ENCODE measurements around the gene PDE6A.

PDE6A gene

DNA sequence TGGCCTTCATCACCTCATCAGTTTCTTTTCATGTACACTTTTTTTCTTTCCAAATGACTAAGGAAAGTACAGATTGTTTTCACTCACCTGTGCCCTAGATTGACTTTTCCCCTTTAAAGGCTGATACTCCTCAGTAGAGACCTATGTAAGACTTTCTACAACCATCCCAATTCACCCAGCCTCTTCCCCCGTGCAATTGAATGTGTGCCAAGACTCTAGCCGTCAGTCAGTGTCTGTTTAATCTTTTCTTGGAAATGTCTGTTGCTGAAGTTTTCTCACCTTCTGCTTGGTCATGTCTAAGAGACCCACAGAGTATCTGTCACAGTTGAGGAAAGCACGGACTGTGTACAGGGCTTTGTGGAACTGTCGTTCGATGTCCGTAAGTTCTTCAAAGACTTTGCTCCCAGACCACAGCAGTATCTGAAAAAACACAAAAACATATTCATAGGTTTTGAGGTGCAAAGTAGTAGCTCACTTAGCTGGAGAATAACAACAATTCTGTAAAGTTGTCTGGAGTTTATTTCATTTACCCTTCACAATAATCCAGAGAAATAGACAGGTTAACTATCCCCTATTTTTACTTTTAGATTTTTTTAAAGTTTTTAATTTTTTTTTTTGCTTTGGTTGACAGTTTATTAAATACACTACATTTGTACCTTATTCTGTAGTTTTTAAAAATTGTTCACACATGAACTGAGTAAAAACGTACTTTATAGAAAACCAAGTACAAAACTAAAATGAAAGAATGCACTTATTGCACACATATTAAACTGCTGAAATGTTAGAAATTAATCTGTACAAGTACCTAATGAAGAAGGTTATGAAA, 13.6 kb downstream of the PDE6A start:
- DNase-seq (ENCODE audit: low spot score): no peak

DNA sequence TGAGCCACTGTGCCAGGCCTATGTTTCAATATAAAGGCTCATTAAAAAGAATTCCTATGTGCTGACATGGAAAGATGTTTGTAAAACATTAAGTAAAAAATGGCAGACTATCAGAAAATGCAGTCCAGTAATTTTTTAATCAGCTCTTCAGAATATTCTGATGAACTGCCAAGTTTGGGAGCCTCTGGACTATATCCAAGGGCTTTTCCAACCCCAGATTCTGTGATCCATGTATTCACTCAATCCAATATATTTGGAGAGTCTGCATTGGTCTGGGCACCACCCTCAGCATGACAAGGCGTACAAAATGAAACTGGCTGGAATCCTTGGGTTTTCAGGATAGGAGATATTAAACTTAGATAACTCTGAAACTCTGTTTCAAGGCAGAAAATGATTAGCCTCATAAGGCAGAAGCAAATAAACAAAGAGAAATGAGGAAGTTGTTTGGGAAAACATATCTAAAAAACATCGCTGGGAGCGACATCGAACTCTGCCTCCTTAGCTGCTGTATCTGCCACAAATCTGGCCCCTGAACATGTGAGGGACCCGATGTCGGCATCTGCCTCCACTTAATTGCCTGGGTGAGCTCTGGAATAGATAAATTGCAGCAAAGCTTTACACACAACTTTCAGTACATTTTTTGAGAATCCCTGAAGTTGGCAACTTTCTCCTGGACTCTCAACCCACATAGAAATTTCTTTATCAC, 14.4 kb downstream of the PDE6A start:
- no peak for DNase-seq (ENCODE audit: low spot score)

DNA sequence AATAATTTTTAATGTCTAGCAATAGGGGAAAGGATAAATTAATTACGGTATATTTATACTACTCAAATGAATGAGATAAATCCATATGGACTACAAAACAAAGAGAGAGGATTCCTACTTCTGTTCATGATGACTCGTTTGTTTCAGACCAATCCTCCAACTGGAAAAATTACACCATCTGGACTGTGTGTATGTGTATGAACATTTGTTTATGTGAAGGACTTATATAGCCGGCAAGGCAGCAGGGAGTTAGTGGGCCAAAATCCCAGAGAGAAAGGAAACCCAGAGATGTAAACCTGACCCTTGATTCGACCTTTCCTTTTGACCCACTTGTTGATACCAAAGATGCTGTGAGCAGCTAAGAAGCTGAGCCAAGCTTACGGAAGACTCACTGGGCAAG, 20.1 kb downstream of the PDE6A start:
- DNase-seq (ENCODE audit: low spot score): no peak

DNA sequence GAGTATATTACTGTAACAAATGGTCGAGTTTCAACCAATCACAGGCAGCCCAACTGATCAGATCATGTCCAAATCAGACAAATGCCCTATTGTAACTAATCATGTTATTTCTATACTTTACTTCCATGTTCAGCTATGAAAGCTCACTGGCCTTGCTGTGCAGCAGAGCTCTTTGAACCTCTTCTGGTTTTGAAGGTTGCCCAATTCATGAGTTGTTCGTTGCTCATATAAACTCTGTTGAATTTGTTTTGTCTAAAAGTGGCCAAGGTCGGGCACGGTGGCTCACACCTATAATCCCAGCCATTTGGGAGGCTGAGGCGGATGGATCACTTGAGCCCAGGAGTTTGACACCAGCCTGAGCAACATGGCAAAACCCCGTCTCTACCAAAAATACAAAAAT, 21.6 kb downstream of the PDE6A start:
- DNase-seq (ENCODE audit: low spot score): no peak

DNA sequence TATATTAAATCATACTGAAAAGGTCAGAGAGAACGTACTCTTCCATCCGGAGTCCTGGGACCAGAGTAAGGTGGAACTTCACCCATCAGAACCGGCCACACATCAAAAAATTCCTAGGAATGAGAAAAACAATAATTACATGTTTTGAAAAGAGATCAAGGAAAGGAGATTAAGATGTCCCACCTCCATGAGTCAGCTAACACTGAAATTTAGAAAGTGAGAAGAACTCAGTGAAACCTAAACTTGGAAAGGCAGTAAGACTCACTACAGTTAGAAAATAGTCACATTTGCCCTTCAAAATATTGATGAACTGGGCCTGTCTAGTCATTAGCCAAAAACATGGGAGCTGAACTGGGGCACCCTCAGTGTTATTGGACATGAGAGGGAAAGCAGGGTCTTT, 23.0 kb downstream of the PDE6A start:
- DNase-seq (ENCODE audit: low spot score): no peak

DNA sequence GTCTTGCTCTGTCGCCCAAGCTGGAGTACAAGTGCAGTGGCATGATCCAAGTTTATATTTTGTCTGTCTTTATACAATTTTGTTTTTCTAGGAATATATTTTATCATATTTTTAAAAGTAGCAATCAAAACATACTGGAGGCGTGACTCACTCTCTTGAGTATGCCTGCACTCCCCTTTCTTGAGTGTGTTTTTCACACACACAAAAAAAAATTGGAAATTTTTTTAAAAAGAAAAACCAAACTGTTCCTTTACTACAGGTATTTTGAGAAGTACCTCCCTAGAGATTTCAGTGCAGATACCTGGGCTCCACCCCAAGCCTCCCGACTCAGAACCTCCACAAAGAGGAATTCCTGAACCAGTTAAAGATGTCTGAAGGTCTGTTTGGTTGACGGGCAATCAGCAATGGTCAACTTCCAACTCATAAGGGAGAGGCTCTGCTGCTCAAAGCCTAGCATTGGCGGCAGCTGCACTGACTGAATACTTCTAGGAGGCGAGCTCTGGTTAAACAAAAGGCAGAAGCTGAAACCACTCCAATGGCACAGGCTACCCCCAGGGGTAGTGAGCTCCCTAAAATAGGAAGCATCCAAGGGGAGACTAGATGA, 27.4 kb downstream of the PDE6A start:
- DNase-seq (ENCODE audit: low spot score): no peak

DNA sequence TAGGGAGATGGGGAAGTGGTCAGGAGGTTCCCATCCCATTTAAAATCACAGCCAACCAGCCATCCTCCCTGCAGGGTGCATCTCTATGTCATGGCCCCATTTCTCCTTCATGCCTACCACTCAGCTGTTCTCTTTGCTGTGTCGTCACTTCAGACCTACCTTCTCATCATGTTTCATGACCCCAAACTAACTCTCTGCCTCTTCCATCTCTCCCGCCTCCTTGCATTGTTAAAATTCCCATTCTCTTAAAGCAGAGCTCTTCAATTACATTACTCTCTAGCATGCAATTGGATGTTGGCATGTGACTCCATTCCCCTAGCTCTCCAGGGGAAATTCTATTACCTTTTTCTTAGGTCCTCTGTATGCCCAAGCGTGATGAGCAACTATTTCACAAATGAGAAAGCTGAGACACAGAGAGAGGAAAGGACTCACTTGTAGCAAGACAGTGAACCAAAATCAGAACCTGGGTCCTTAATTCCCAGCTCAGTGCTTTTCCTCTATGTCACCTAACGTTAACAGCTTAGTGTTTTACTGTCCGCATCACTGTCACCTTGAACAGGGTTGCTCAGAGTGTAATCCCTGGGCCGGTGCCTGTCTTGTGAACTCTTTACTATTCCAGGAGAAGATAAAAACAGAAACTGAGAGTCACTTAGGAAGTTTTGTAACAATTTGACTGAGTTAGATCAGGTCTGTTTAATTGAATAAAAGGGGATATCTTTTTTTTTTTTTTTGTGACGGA, 28.1 kb downstream of the PDE6A start:
- no peak for DNase-seq (ENCODE audit: low spot score)

DNA sequence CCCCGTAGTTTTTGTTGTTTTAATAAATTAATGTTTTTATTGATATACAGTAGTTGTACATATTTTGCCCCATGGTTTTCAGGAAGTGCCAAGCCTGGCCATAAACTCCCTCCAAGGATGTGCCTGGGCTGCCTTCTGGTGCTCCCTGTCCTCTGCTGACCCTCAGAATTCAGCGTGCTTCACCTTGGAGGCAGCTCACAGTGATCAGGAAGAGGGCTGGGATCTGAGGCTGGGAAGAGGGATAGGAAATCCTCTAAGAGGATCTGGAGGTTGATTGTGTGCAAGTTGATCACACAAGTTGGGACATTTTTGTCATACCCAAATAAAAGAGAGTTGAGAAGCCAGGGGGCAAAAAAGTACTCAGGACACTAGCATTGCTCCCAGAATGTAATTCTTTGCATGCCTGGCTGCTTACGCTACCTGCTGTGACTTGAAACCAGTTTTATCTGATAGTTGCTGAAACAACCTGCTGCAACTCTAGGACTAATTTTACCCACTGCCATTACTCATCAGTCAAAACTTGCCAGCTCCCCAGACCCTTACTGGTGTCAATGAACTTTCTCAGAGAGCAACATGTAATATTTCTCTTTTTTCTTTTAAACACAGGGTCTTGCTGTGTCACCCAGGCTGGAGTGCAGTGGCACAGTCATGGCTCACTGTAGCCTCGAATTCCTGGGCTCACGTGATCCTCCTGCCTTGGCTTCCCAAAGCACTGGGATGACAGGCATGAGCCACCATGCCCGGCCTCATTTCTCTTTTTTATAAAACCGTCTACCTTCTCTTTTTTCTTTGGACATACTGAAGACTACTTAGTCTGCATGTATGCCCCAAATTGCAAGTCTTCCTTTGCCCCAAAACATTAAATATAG, 29.0 kb downstream of the PDE6A start:
- DNase-seq (ENCODE audit: low spot score): no peak

DNA sequence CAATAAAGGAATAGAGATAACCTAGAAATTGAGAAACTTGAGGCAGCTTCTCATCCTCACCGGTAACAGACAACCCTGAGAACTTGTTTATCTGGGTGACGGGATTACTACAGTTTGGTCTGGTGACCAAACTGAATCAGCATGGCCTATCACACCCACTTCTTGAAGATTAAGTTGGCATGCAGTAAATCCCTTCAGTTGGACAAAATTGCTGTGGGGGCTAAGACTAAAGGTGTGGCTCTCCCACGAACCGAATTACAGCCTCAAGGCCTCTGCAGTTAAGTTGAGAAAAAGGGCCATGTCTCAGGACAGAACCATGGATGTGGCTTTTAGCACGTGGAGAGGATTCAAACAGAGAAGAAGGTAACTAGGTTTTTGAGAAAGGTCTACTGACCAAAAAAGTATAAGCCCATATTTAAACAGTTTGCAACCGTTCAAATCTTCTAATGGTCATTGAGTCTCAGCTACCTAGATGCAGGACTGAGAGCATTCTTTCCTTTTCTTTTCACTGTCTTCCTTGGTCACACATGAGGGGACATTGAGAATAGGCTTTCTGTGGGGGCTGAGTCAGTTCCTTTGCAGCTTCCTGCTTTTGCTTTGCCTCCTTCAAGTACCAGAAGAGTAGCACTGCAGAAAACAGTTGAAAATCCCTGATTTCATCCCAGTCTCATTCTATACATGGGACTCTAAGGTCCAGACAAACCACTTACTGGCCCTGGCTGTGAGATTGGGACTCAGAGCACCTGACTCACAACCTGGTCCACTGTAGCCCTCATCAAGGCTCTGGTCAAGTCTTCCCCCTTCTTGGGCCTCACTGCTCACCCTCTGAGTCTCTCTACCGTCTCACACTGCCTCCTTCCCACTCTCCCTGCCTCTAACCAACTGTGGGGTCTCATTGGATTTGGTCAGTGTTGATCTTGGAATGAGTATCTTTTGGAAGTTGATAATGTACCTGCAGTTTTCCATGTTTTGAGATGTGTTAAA, 30.9 kb downstream of the PDE6A start:
- DNase-seq (ENCODE audit: low spot score): no peak

DNA sequence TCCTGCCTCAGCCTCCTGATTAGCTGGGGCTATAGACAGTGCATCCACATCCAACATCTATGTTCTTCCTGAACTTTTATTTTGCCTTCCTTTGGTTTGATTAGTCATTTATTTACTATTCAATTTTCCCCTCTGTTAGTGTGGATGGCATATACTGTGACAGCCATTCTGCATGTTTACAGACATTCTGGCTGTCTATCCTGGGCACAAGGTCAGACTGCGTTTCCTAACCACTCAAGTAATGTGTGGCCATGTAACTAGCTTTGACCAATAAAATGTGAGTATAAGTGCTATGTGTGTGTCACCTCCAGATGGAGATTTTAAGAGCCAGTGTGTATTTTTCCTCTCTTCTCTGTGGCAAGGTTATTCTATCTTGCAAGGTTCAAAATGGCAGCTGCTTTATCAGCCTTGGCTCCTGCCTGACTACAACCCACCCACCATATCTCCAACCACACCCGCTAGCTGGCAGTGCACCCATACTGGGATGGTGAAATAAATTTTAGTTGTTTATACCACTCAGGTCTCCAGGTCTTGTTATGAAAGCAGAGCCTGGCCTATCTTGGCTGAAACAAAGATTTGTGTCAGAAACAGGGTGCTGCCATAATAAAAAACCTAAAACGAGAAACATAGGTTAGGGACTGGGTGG, 32.2 kb downstream of the PDE6A start:
- no peak for DNase-seq (ENCODE audit: low spot score)

DNA sequence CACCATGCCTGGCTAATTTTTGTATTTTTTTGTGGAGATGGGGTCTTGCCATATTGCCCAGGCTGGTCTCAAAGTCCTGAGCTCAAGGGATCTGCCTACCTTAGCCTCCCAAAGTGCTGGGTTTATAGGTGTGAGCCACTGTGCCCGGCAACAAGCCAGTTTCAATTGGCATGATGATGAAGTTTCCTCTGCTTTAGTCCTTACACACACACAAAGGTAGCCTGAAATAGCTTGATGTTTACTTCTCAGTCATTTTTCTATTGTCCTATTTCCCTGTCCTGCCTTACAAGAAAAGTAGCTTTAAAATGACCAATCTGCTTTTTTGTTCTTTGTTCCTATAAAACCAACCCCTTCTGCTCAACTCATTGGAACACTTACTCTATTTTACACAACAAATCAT, 33.6 kb downstream of the PDE6A start:
- no peak for DNase-seq (ENCODE audit: low spot score)

DNA sequence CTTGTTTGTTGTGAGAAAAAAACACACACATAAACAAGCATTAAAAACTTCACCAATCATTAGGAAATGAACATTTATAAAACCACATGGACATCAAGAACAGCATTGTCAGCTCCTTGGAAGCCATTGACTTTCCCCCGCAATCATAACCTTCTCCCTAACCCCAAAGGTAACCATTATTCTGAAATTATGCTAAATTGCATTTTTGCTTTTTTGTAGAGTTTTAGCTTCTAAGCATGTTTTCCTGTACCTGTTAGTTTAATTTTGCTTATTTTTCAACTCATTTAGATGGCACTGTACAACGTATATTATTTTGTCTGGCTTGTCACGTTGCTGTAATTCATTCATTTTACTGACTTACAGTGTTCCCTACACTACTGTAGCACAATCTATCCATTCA, 36.8 kb downstream of the PDE6A start:
- DNase-seq (ENCODE audit: low spot score): no peak

DNA sequence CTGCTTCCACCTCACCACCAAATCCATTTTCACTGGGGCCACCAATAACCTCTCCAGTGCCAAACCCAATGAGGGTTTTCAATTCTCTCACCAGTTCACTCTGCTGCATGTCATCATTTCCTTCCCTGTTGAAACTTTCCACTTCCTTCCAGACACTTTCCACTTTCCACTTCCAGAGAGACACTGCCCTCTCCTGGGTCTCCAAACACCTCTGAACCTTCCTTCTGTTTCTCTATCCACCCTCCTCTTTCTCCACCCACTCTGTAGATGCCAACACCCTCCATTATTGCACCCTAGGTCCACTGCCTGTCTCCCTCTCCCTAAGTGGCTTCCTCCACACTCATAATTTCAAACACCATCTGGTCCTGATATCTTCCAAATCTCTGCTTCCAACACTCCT, 39.6 kb downstream of the PDE6A start:
- DNase-seq (ENCODE audit: low spot score): no peak

DNA sequence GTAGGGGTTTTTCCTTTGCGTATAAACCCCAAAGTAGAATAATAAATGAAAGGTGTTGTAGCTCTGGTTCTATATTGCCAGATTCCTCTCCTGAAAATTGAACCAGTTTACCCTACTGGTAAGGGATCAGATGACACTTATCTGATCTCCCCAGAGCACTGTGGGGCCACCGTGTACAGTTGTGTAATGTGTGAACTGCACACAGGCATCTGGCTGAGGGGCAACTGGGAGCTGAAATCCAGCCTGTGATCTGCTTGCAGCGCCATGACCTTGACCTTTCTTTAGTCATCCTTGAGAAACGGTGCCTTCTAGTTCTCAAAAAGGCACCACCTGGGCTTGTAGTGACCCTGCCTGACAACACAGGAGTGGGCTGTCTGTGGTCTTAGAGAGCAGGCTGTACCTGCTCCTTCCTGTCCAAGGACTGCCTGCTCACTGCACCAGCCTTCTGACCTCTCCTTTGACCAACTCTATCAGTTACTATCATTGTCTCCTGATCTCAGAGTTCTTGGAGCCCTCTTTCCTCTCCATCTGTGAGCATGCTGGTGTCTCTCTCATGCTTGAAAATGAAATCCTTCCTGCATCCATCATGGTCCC, 40.2 kb downstream of the PDE6A start:
- no peak for DNase-seq (ENCODE audit: low spot score)

DNA sequence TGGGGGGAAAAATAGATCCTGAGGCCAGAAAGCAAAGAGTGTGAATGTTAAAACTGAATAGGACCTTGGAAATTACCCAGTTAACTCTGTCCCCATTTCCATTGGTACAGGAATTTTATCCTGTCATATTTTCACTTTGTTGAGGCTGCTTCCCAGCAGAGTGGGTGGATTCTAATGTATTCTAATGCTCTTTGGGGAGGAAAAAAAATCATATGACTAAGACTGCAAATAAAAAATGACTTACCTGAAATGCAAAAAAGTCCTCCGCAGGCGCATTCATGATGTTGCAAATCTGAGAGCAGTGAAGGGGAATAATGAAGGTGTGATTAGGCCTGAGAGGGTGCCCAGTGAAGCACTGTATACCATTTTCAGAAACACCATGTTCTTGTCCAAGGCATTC, 41.2 kb downstream of the PDE6A start:
- DNase-seq (ENCODE audit: low spot score): no peak

DNA sequence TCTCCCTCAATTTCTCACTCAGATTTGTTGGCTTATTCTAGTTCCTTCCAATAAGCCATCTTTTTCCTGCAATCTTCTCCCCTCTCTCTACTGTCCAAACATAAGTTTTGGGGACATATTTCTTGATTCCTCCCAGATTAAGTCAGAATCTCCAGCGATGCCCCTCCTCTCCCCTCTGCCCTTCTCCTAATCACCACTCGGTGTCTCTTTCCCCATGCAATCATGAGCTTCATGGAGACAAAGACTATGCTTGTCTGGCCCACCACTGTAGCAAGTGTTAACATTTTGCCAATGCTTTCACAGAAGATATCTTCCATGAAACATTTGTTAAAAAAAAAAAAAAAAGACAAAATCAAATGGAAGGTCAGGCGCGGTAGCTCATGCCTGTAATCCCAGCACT, 42.4 kb downstream of the PDE6A start:
- no peak for DNase-seq (ENCODE audit: low spot score)

DNA sequence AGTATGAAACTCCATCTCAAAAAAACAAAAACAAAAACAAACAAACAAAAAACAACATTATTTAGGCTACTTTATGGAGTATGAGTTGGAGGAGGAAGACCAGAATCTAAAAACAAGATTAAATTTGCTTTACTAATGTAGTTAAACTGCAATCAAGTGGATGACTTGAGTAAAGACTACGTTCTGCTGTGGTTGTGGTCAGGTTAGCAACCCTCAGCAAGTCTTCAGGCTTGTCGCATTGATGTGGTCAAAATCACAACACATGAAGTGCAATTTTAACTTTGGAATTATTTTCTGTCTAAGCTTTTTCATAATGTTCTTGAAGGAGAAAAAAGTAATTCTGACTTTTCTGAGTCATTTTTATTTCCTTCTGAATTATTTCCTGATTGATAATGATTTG, 43.1 kb downstream of the PDE6A start:
- DNase-seq (ENCODE audit: low spot score): no peak

DNA sequence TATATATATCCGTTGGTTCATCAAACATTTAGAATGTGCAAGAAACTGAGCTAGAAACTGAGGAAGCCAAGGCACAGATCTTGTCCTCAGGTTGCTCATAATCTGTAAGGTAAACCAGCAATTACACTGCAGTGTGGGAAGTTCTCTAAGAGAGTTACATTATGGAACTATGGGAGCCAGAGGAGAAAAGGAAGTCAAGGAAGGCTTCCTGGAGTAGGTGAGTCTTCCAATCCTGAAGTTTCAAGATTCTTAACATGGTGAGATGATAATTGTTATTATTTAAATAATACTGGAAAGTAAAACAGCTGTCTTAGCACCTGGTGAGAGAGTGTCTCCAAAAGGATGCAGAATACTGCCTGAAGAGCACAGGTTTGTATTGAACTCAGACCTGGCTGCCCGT, 44.2 kb downstream of the PDE6A start:
- DNase-seq (ENCODE audit: low spot score): no peak

DNA sequence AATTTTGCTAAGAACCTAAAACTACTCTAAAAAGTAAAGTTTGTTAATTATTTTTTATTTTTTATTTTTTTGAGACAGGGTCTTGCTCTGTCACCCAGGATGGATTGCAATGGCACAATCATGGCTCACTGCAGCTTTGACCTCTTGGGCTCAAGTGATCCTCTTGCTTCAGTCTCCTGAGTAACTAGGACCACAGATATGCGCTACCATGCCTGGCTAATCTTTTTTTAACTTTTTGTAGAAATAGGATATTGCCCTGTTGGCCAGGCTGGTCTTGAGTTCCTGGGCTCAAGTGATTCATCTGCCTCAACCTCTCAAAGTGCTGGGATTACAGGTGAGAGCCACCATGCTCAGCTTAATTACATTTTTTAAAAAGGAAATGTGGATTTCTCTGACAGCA, 45.8 kb downstream of the PDE6A start:
- no peak for DNase-seq (ENCODE audit: low spot score)
